Stimulated activated CD8-positive, alpha-beta memory T cell treated with anti-CD3 and anti-CD28 coated beads, Interleukin-7, amount 100 ng/mL, for 48 hours (primary cell): ENCODE results near the gene TRABD.
"Not testable (repeated sequence)": the region's sequence is repeated elsewhere in the genome, so short reads cannot be mapped to it uniquely, and the experiment has no call there.

ENCODE experiments used
- DNase-seq, 2 donors: peaks; one replicate each; pipeline ENCODE4 v3.0.0-alpha.2; 2020; ENCODE audit warnings: low read depth in 1 of 2; ENCODE audit errors: extremely low read depth in 1 of 2

Gene TRABD

DNA sequence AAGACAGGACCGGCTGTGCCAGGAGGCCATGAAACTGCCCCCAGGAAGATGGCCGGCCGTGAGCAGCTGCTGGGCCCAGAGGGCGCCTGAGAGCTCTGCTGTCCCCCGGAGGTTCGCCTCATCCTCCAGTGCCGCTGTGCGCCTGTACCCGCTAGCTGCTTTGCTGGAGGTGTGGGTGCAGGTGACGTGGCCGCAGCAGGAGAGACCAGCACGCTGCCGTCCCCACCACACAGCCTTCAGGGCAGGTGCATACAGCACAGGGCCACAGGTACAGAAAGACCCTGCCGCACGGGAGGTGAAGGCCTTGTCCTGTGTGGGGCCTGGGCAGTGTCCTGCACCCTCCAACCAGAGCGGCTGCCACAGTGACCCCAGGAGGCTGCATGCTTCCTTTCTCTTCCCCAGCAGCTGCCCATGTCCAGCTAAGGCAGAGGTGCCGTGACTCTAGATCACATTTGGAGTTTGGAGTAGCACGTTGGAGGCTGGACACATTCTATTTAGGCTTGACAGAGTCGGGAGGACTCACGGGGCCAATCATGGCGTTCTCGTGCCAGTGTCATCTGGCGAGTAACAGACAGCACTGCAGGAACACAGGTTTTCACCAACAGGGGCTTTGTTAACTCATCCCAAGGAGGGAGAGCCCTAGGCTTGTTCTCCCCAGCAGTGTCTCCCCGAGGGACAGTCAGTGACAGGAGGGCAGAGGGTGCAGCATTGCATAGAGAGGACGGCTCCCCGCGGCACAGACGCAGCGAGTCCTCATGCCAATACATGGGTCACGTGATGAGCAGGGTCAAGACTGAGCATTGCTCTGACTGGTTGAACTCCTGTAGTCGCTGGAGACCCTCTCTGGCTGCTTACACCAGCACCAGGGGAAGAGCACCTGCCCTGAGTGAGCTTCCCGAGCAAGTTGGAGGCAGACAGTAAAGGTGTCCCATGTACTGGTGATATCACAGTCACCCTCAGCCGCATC lies 33.9 kb upstream of the TRABD start:
- no peak for DNase-seq

- no peak for DNase-seq
These were observed 32.5 kb upstream of the TRABD start for GRCh38 chr22:50153056-50153755.

- no peak for DNase-seq
These were observed 32.0 kb upstream of the TRABD start for GRCh38 chr22:50153756-50154140.

DNA sequence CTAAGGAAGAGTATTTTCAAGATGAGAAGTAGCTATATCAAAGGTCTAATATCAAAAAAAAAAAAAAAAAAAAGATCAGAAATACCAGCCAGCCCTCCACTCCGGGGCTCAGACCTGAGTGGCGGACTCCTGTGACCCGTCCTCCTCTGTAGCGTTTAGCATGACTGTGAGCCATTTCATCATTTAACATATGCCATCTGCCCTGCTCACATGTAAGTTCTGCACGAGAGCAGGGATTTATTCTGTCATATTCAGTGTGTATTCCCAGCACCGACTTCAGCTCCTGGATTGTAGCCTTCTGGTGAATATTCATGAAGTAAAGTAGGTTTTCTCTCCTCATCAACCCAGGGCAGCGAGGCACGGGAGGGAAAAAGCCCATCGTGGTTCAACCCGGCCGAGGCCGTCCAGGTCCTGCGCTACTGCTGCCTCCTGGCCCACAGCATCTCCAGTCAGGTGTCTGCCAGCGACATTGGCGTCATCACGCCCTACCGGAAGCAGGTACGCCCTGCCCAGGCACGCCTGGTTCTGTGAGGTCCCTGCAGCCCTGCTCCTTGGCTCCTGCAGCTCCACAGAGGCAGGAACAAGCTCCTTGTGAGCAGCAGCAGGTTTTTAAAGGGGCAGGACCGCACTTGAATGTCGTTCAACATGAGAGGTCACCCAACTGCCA lies 27.9 kb upstream of the TRABD start:
- DNase-seq, result no peak

- DNase-seq, result no peak
These were observed 24.8 kb upstream of the TRABD start for GRCh38 chr22:50160947-50161346.

- DNase-seq, result no peak
These were observed 24.0 kb upstream of the TRABD start for GRCh38 chr22:50161508-50162390.

- DNase-seq, result no peak
These were observed 23.2 kb upstream of the TRABD start for GRCh38 chr22:50162391-50162956.

GRCh38 chr22:50165436-50166123 lies 20.1 kb upstream of the TRABD start:
- DNase-seq, result no peak

GRCh38 chr22:50167689-50168489 lies 17.8 kb upstream of the TRABD start:
- DNase-seq, result no peak

DNA sequence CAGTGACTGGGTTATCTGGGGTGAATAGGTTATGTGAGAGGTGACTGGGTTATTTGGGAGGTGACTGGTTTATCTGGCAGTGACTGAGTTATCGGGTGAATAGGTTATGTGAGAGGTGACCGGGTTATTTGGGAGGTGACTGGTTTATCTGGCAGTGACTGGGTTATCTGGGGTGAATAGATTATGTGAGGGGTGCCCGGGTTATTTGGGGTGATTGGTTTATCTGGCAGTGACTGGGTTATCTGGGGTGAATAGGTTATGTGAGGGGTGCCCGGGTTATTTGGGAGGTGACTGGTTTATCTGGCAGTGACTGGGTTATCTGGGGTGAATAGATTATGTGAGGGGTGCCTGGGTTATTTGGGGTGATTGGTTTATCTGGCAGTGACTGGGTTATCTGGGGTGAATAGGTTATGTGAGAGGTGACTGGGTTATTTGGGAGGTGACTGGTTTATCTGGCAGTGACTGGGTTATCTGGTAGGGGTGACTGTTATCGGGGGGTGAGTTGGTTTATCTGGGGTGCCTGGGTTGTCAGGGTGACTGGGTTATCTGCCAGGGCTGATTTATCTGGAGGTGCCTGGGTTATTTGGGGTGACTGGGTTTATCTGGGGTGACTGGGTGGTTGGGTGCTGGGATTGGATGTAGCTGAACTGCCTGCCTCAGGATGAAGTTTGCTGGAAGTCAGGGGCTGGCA lies 17.1 kb upstream of the TRABD start:
- DNase-seq, result not testable (repeated sequence)

DNA sequence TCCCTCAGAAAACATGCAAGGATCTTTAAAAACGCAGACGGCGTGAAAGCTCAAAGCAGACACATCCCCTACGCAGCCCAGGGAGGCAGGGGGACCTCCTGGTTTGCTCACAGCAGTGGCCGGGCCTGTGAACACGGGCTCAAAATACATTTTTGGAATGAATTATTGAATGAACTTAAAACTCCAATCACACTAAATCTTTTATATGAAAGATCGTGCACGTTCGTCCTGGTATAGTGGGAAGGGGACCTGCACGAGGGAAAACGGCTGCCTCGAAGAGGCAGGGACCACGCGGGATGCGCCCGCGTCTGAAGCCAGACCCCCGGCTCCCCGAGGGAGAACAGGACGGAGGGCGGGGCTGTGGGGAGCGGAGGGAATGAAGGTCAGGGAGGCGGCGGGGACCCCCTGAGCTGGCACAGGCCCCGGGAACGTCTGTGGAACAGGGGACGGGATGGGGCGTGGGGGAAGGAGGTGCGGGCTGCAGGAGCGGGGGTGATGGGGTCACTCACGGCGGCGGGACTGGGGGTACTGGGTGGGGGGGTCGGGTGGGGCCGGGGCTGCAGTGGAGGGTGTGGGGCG lies 16.4 kb upstream of the TRABD start:
- no peak for DNase-seq

- peak in 1 of 2 donors; percentile 42 for DNase-seq
These were observed 15.9 kb upstream of the TRABD start for GRCh38 chr22:50169774-50170341.

GRCh38 chr22:50170453-50171318 lies 15.0 kb upstream of the TRABD start, which contains the start of gene PANX2:
TSS of gene PANX2 (plus strand) at chr22:50170731. CDS start at chr22:50170731, 0 bp downstream.
- no peak for DNase-seq

DNA sequence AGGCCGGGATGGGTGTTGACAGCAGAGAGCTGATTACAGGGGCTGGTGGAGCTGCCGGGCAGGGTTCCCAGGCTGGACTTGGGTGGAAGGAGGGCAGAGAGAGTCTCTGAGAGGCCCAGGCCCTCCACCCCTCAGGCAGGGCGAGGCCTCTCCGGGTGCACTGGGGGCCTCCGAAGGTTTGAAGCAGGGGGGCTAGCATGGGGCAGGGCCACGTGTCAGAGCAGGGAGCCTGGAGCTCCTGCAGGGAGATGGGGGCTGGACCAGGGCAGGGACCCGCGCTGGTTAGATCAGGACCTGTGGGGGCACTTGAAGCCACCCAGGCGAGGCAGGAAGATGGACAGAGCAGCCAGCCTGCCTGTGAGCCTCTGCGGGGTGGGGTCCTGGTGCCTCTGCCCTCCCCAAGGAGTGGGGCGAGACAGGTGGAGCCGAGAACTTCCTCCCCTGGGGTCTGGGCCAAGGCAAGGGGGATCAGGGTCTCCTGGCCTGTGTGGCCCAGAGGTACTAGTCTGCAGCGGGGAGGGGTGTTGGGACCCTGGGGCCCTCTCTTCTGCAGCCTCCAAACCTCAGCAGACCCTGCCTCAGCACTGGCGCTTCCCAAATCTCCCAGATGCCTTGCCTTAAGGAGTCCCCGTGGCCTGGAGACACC lies 14.3 kb upstream of the TRABD start:
- DNase-seq, result no peak

DNA sequence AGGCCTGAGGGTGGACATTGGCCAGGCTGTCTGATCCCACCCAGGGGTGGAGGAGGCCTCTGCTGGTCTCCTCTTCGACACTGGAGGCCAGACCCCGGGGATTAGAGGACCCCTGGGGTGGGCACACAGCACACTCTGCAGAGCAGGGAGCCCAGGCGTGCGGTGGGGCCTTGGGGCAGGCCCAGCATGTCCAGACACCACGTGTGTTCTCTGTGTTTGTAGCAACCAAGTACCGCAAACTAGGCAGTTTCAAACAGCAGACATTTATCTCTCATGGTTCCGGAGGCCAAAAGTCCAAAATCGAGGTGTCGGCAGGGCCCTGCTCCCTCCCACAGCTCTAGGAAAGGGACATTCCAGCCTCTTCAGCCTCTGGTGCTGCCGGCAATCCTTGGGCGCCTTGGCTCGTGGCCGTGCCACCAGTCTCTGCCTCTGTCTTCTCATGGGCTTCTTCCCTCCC lies 13.7 kb upstream of the TRABD start:
- DNase-seq, result no peak
